Measurements from ENCODE around the gene SYNJ1.

GRCh38 chr21:32612075-32612998, 115.5 kb downstream of the SYNJ1 start, which contains the start of gene CFAP298:
- TF ChIP-seq POLR2A (IDR thresholded peaks at IDR 0.05) (no peak), CTCF (IDR thresholded peaks at IDR 0.05) (no peak)

Data from right lobe of liver (tissue), 4 donors.